Sigmoid colon (tissue), 4 donors: Measurements from ENCODE around the gene PTPN7.

Experiments used
- CTCF ChIP-seq, 4 experiments: fragments of 450-650 bp in 3 of 4; fragments of 200-600 bp in 1 of 4; IDR thresholded peaks; one replicate each; pipeline ENCODE4 v1.5.1; 2016 to 2019; ENCODE audit warnings: antibody characterized with exemption in 4 of 4, mild to moderate bottlenecking in 3 of 4, moderate library complexity in 2 of 4
- POLR2A ChIP-seq, 2 donors: fragments of 450-650 bp; IDR thresholded peaks; one replicate each; pipeline ENCODE4 v1.6.1; 2016; ENCODE audit warnings: antibody characterized with exemption in 2 of 2, mild to moderate bottlenecking in 2 of 2, moderate library complexity in 2 of 2
- POLR2AphosphoS5 ChIP-seq, 4 donors: sonication (generic); formaldehyde crosslinking; IDR thresholded peaks; one replicate each; pipeline ENCODE4 v1.6.1; 2017; ENCODE audit warnings: antibody characterized with exemption in 4 of 4

GRCh38 chr1:202104073-202104472 is 56.3 kb downstream of the PTPN7 start:
- TF ChIP-seq CTCF (IDR thresholded peaks at IDR 0.05) (no peak), POLR2AphosphoS5 (IDR thresholded peaks at IDR 0.05) (no peak), POLR2A (IDR thresholded peaks at IDR 0.05) (no peak)
